Heart left ventricle (tissue), 13 donors: ENCODE measurements around the gene GRM7.

Experiments used
- CTCF ChIP-seq, 12 donors: fragments of 200-600 bp; sonication (generic) in 4 of 12; IDR thresholded peaks; one replicate each; pipeline versions ENCODE4 v1.5.0 to v1.8.0; 2018 to 2022; ENCODE audit warnings: antibody characterized with exemption in 12 of 12, mild to moderate bottlenecking in 5 of 12
- POLR2A ChIP-seq, 2 donors: fragments of 450-650 bp; IDR thresholded peaks; one replicate each; pipeline ENCODE4 v1.6.1; 2017; ENCODE audit warnings: antibody characterized with exemption in 2 of 2, mild to moderate bottlenecking in 2 of 2, moderate library complexity in 2 of 2
- donor health status: ischemic (EF 13 %, LVEDD 7.1; RV severe dilation, severe dysfunction).
- donor health status: DM: no; HTN: yes; CAD: no.
- donor health status: DM: no; HTN: no; CAD: no.
- donor health status: ischemic (EF 25% LVEDD 6.9; RV normal size, moderate dysfunction).
- donor health status: ischemic (EF 25% LVEDD 5.7; RV mildly dilated, moderate dysfunction).
- donor health status: ischemic (EF 35%, LVEDD 5.7; RV mildly dilated, moderate dysfunction).
- donor health status: nonischemic (EF 11% LVEDD 7.7; RV severe dilation, severe dysfunction).
- donor health status: DM: yes; HTN: yes; CAD: no.
- donor health status: PGD.
- donor health status: ischemic (EF 29% LVEDD 5.4; RV normal size, mild dysfunction).
- donor health status: nonischemic (EF 23%, LVEDD 6.1; RV moderate dilation, normal function).

- TF ChIP-seq POLR2A (IDR thresholded peaks at IDR 0.05) (no peak), CTCF (IDR thresholded peaks at IDR 0.05) (peak in 5 of 12 donors; percentile 9 to 31 (median 21))
Measured at GRCh38 chr3:6994081-6994668, 133.3 kb downstream of the GRM7 start.
